HepG2 (cell line): Measurements from ENCODE around the gene CADM1. TPM values are rescaled to one million over a fixed set of nuclear protein-coding genes. Genes with fewer than 3 reads are reported as not detected.

Experiments used
- ATAC-seq: fragments of 200-7000 bp; cut with Tn5 transposase; 3 replicates; pipeline ENCODE4 v1.9.1; 2020; ENCODE audit warnings: mild to moderate bottlenecking, moderate library complexity
- BruUV-seq: library from RNA; stranded (reverse); fragments of 400-500 nt; replicated peaks from 2 replicates; lab custom pipeline; 2021; lab: Mats Ljungman, UMichigan
- CTCF ChIA-PET: fragments of 300-600 bp; formaldehyde crosslinking; extraction: SDS; loops from one replicate; lab custom pipeline; 2021; ENCODE audit warnings: low total read pairs, inconsistent platforms, low intra/inter-chr PET ratio; lab: Yijun Ruan, JAX
- POLR2A ChIA-PET: fragments of 350-600 bp; sonication (Branson Sonifier 250); formaldehyde crosslinking; loops from one replicate; lab custom pipeline; 2020; ENCODE audit warnings: antibody characterized with exemption, inconsistent platforms; lab: Yijun Ruan, JAX
- DNase-seq: peaks from one replicate; pipeline ENCODE4 v3.0.0-alpha.2; 2015; ENCODE audit warnings: low spot score
- FAIRE-seq: peaks from 3 replicates; lab custom pipeline; 2011; peaks lifted over from hg19 to GRCh38; lab: Jason Lieb, UNC
- H2AFZ ChIP-seq: one replicate; pipeline ENCODE4 v1.6.1; 2011; ENCODE audit warnings: low read length, inconsistent platforms
- H3K27ac ChIP-seq: fragments of 300-600 bp; 3 replicates; pipeline ENCODE4 v1.8.0; 2011; ENCODE audit warnings: mixed run types, mild to moderate bottlenecking, mixed read lengths, low read length, inconsistent platforms; ENCODE audit not compliant: insufficient read depth; ENCODE audit errors: extremely low read length
- H3K27me3 ChIP-seq, 2 experiments: fragments of 200-600 bp in 1 of 2; 2 replicates in 1 of 2; 3 replicates in 1 of 2; pipeline versions ENCODE4 v1.6.0 to v1.8.0; 2011; ENCODE audit warnings: low read length in 2 of 2, mild to moderate bottlenecking in 2 of 2, moderate library complexity in 2 of 2, inconsistent platforms in 1 of 2; ENCODE audit not compliant: insufficient read depth in 2 of 2, control insufficient read depth in 1 of 2
- H3K36me3 ChIP-seq, 2 experiments: fragments of 200-600 bp in 1 of 2; replicated peaks in 1 of 2; 2 replicates in 1 of 2; 3 replicates in 1 of 2; pipeline versions ENCODE4 v1.5.1 to v1.8.0; 2011; ENCODE audit warnings: low read length in 2 of 2, inconsistent platforms in 1 of 2; ENCODE audit not compliant: insufficient read depth in 2 of 2, control insufficient read depth in 1 of 2
- H3K4me1 ChIP-seq: 2 replicates; pipeline ENCODE4 v1.5.1; 2012; ENCODE audit warnings: low read length, inconsistent platforms; ENCODE audit not compliant: insufficient read depth
- H3K4me2 ChIP-seq: 2 replicates; pipeline ENCODE4 v1.6.0; 2011; ENCODE audit warnings: low read depth, low read length, inconsistent platforms
- H3K4me3 ChIP-seq, 3 experiments: fragments of 200-600 bp in 1 of 3; sonication (generic), shearing (Covaris generic) in 1 of 3; replicated peaks in 1 of 3; 2 replicates each; pipeline ENCODE4 v1.5.1; 2011 to 2016; ENCODE audit warnings: low read length in 3 of 3, inconsistent platforms in 2 of 3, low read depth in 2 of 3, mild to moderate bottlenecking in 2 of 3, control low read depth in 1 of 3, mixed read lengths in 1 of 3; ENCODE audit not compliant: insufficient read depth in 1 of 3
- H3K79me2 ChIP-seq: one replicate; pipeline ENCODE4 v1.6.1; 2011; ENCODE audit warnings: low read length, inconsistent platforms; ENCODE audit not compliant: insufficient read depth
- H3K9ac ChIP-seq: 2 replicates; pipeline ENCODE4 v1.6.0; 2011; ENCODE audit warnings: mild to moderate bottlenecking, low read depth, low read length, inconsistent platforms; ENCODE audit not compliant: insufficient read depth
- H3K9me3 ChIP-seq: 2 replicates; pipeline ENCODE4 v1.5.1; 2012; ENCODE audit warnings: mild to moderate bottlenecking, low read length
- H4K20me1 ChIP-seq: 2 replicates; pipeline ENCODE4 v1.6.0; 2011; ENCODE audit warnings: inconsistent platforms, mild to moderate bottlenecking, low read length, moderate library complexity; ENCODE audit not compliant: insufficient read depth
- CENPBD1 ChIP-seq: sonication (generic); formaldehyde crosslinking; IDR thresholded peaks from 2 replicates; pipeline ENCODE4 v1.8.0; 2022; ENCODE audit warnings: missing genetic modification reagents, low read depth, mild to moderate bottlenecking, borderline replicate concordance
- HNRNPLL ChIP-seq: fragments of 200-400 bp; formaldehyde crosslinking; IDR thresholded peaks from 2 replicates; pipeline ENCODE4 v1.6.1; 2017; ENCODE audit warnings: mild to moderate bottlenecking, low read depth, low read length; ENCODE audit not compliant: poor library complexity, severe bottlenecking
- HOXA7 ChIP-seq: sonication (generic); formaldehyde crosslinking; IDR thresholded peaks from 2 replicates; pipeline ENCODE4 v1.8.1; 2022; ENCODE audit warnings: mild to moderate bottlenecking, missing genetic modification reagents, moderate library complexity
- IKZF4 ChIP-seq: sonication (generic); formaldehyde crosslinking; IDR thresholded peaks from 2 replicates; pipeline ENCODE4 v1.5.1; 2020; ENCODE audit warnings: borderline replicate concordance, mild to moderate bottlenecking, low read depth, missing genetic modification reagents; ENCODE audit errors: not compliant biosample characterization
- MBNL3 ChIP-seq: fragments of 250-450 bp; sonication (Bioruptor Pico); conservative IDR thresholded peaks from 2 replicates; pipeline ENCODE4 v1.8.0; 2022; ENCODE audit warnings: mild to moderate bottlenecking, inconsistent platforms
- MED1 ChIP-seq: sonication (generic); formaldehyde crosslinking; IDR thresholded peaks from 2 replicates; pipeline ENCODE4 v1.4.0; 2020; ENCODE audit warnings: missing genetic modification reagents
- NR2F6 ChIP-seq, 2 experiments: IDR thresholded peaks; 2 replicates each; pipeline ENCODE4 v1.6.1; 2016; ENCODE audit warnings: antibody characterized with exemption in 1 of 2, mild to moderate bottlenecking in 1 of 2
- ONECUT2 ChIP-seq: sonication (generic); formaldehyde crosslinking; IDR thresholded peaks from 2 replicates; pipeline ENCODE4 v1.4.0; 2020; ENCODE audit warnings: missing genetic modification reagents
- TERF1 ChIP-seq: sonication (generic); formaldehyde crosslinking; IDR thresholded peaks from 2 replicates; pipeline ENCODE4 v1.8.0; 2022; ENCODE audit warnings: mild to moderate bottlenecking, missing genetic modification reagents, moderate library complexity
- TFDP2 ChIP-seq: sonication (generic); formaldehyde crosslinking; IDR thresholded peaks from 2 replicates; pipeline ENCODE4 v1.4.0; 2020; ENCODE audit warnings: missing genetic modification reagents
- THRA ChIP-seq: sonication (generic); formaldehyde crosslinking; IDR thresholded peaks from 2 replicates; pipeline ENCODE4 v1.4.0; 2020; ENCODE audit warnings: missing genetic modification reagents, borderline replicate concordance
- ZBTB3 ChIP-seq: sonication (generic); formaldehyde crosslinking; IDR thresholded peaks from 2 replicates; pipeline ENCODE4 v1.4.0; 2020; ENCODE audit warnings: low read depth, mild to moderate bottlenecking, moderate library complexity, missing genetic modification reagents, borderline replicate concordance
- ZFP91 ChIP-seq: sonication (generic); formaldehyde crosslinking; IDR thresholded peaks from 2 replicates; pipeline ENCODE4 v1.9.0; 2022; ENCODE audit warnings: missing genetic modification reagents, mild to moderate bottlenecking, borderline replicate concordance
- ZNF160 ChIP-seq: sonication (generic); formaldehyde crosslinking; IDR thresholded peaks from 2 replicates; pipeline ENCODE4 v1.8.0; 2022; ENCODE audit warnings: mild to moderate bottlenecking, inconsistent platforms, missing genetic modification reagents
- ZNF317 ChIP-seq: sonication (generic); formaldehyde crosslinking; IDR thresholded peaks from 2 replicates; pipeline ENCODE4 v1.5.0; 2020; ENCODE audit warnings: mild to moderate bottlenecking, missing genetic modification reagents
- ZNF468 ChIP-seq: sonication (generic); formaldehyde crosslinking; IDR thresholded peaks from 2 replicates; pipeline ENCODE4 v1.8.0; 2022; ENCODE audit warnings: mild to moderate bottlenecking, moderate library complexity, missing genetic modification reagents
- ZNF543 ChIP-seq: sonication (generic); formaldehyde crosslinking; IDR thresholded peaks from 2 replicates; pipeline ENCODE4 v1.4.0; 2020; ENCODE audit warnings: mild to moderate bottlenecking, missing genetic modification reagents
- ZNF644 ChIP-seq: IDR thresholded peaks from 2 replicates; pipeline ENCODE4 v1.6.1; 2016; ENCODE audit warnings: low read depth
- WGBS: methylation state at CpG from one replicate; pipeline ENCODE4 v1.1.6; 2017; ENCODE audit warnings: low lambda C conversion rate; 5-methylcytosine and 5-hydroxymethylcytosine counted together
- in situ Hi-C: cut with HindIII; loops from 2 replicates; pipeline ENCODE4 v1.10.0; 2017; ENCODE audit warnings: low pct_unique_long_range_greater_than_20kb; ENCODE audit not compliant: extremely low pct_ligation_motif_present
- intact Hi-C: fragments of 100-400 bp; cut with micrococcal nuclease; formaldehyde crosslinking; loops from one replicate; pipeline ENCODE4 v1.10.0; 2022; ENCODE audit not compliant: unreplicated experiment
- polyA plus RNA-seq, 8 experiments: library from polyadenylated mRNA; depleted of rRNA in 3 of 8; stranded (reverse) in 7 of 8; unstranded in 1 of 8; fragments of >200 nt; fragmentation: Illumina TruSeq in 4 of 8; extraction: Trizol in 4 of 8; gene quantifications; 2 replicates each; pipeline versions ENCODE4 v1.2.1 to v1.2.3, GENCODE V29; 2011 to 2016; ENCODE audit warnings: low read depth in 4 of 8, missing spikeins in 1 of 8, mixed read lengths in 1 of 8; ENCODE audit not compliant: insufficient read depth in 1 of 8
- total RNA-seq, 5 experiments: library from RNA; depleted of rRNA; stranded (reverse); fragments of >200 nt; fragmentation: Illumina TruSeq; extraction: Trizol; gene quantifications; 2 replicates each; pipeline ENCODE4 v1.2.3, GENCODE V29; 2016; ENCODE audit warnings: low read depth in 1 of 5

The CADM1 gene
- total and polyA plus RNA-seq, 2 of the 13 experiments (the other 11 are each of a cell fraction or from before 2014, with no cell fraction given), result 71.3 to 122 TPM

GRCh38 chr11:115266066-115266639 lies 238.1 kb downstream of the CADM1 start:
- CTCF ChIA-PET, result no interaction called here
- Histone ChIP-seq H2AFZ (no peak overlapping the region), H3K79me2 (no peaks in the 10 kb centered on the region), H3K9ac (no peak overlapping the region), H3K9me3 (no peaks in the 10 kb centered on the region), H3K4me1 (peaks cover 24% of the 10 kb centered on the region), H3K4me3 (no peak overlapping the region), H3K4me2 (no peak overlapping the region), H3K27me3 (no peaks in the 10 kb centered on the region), H3K36me3 (peaks cover 0 to 8% of the 10 kb centered on the region in 2 experiments; a peak in 1 of 5 replicates), H3K27ac (no peak overlapping the region), H4K20me1 (no peaks in the 10 kb centered on the region; the same call in 1 of the 2 replicates)
- ATAC-seq (no peak), FAIRE-seq (no peak), DNase-seq (no peak)
- WGBS, result 83% methylated on average over 5 of the region's 5 CpGs
- no peak for TF ChIP-seq IKZF4 (CRISPR knock-in tag)
- TF ChIP-seq ZNF644, result no peak
- no peak for TF ChIP-seq ZNF160 (CRISPR knock-in tag)
- no peak for TF ChIP-seq TFDP2 (CRISPR knock-in tag)
- no peak for TF ChIP-seq ZNF468 (CRISPR knock-in tag)
- TF ChIP-seq TERF1 (CRISPR knock-in tag), result no peak
- no peak for TF ChIP-seq HNRNPLL
- TF ChIP-seq NR2F6 (IDR thresholded peaks at IDR 0.05), result no peak
- no peak for TF ChIP-seq NR2F6 (CRISPR knock-in tag; IDR thresholded peaks at IDR 0.05)
- TF ChIP-seq CENPBD1 (CRISPR knock-in tag), result no peak
- TF ChIP-seq ZNF317 (CRISPR knock-in tag), result no peak
- no peak for TF ChIP-seq MBNL3 (CRISPR knock-in tag)
- TF ChIP-seq MED1, result no peak
- no peak for TF ChIP-seq THRA
- no peak for TF ChIP-seq ONECUT2 (CRISPR knock-in tag)
- no peak for TF ChIP-seq ZNF543
- no peak for TF ChIP-seq ZBTB3
- TF ChIP-seq ZFP91 (CRISPR knock-in tag), result no peak
- TF ChIP-seq HOXA7 (CRISPR knock-in tag), result no peak
- POLR2A ChIA-PET, result no interaction called here
- no TSS peak for BruUV-seq
- intact Hi-C loops (no loop called here), in situ Hi-C loops (no loop called here)
